IMR-90 (cell line): ENCODE measurements around the gene USH2A. TPM values are rescaled to one million over a fixed set of nuclear protein-coding genes. Genes with fewer than 3 reads are reported as not detected.

Experiments used
- ATAC-seq: fragments of 200-7000 bp; cut with Tn5 transposase; 2 replicates; pipeline ENCODE4 v1.9.1; 2020; ENCODE audit warnings: low read depth, mild to moderate bottlenecking, moderate library complexity
- BruUV-seq: library from RNA; stranded (reverse); fragments of 400-500 nt; replicated peaks from 2 replicates; lab custom pipeline; 2021; lab: Mats Ljungman, UMichigan
- CTCF ChIA-PET: fragments of 300-600 bp; formaldehyde crosslinking; extraction: SDS; loops from one replicate; lab custom pipeline; 2021; ENCODE audit warnings: antibody characterized with exemption; lab: Yijun Ruan, JAX
- POLR2A ChIA-PET: fragments of 300-600 bp; sonication (Branson Sonifier 250); formaldehyde crosslinking; loops from one replicate; lab custom pipeline; 2022; ENCODE audit warnings: antibody characterized with exemption; ENCODE audit not compliant: unreplicated experiment; lab: Charles Lee
- DNase-seq: peaks from one replicate; pipeline ENCODE4 v3.0.0; 2013
- H2AFZ ChIP-seq: replicated peaks from 2 replicates; pipeline ENCODE3; 2013; ENCODE audit warnings: low read length, mild to moderate bottlenecking; ENCODE audit not compliant: poor library complexity
- H2AK5ac ChIP-seq: 2 replicates; pipeline ENCODE4 v1.6.1; 2013; ENCODE audit warnings: low read depth, low read length, inconsistent platforms
- H2AK9ac ChIP-seq: replicated peaks from 2 replicates; pipeline ENCODE3; 2013; ENCODE audit warnings: mild to moderate bottlenecking, low read depth, low read length, moderate library complexity; ENCODE audit not compliant: poor library complexity
- H2BK120ac ChIP-seq: 2 replicates; pipeline ENCODE4 v1.6.1; 2013; ENCODE audit warnings: low read depth, low read length, inconsistent platforms
- H2BK15ac ChIP-seq: 3 replicates; pipeline ENCODE4 v1.6.1; 2013; ENCODE audit warnings: low read depth, low read length, inconsistent platforms
- H2BK20ac ChIP-seq: 2 replicates; pipeline ENCODE4 v1.6.1; 2013; ENCODE audit warnings: low read depth, mild to moderate bottlenecking, inconsistent platforms, low read length, moderate library complexity
- H2BK5ac ChIP-seq: 2 replicates; pipeline ENCODE4 v1.6.1; 2013; ENCODE audit warnings: mild to moderate bottlenecking, low read depth, low read length, inconsistent platforms; ENCODE audit not compliant: poor library complexity, severe bottlenecking
- H3K14ac ChIP-seq: replicated peaks from 2 replicates; pipeline ENCODE4 v1.6.1; 2013; ENCODE audit warnings: low read depth, low read length, inconsistent platforms
- H3K18ac ChIP-seq: 2 replicates; pipeline ENCODE4 v1.6.1; 2013; ENCODE audit warnings: low read depth, low read length, control low read depth
- H3K23ac ChIP-seq: 2 replicates; pipeline ENCODE4 v1.6.1; 2013; ENCODE audit warnings: low read depth, low read length, inconsistent platforms
- H3K27ac ChIP-seq: 2 replicates; pipeline ENCODE4 v1.5.1; 2013; ENCODE audit warnings: mild to moderate bottlenecking, control low read depth, low read length; ENCODE audit not compliant: insufficient read depth
- H3K27me3 ChIP-seq: 2 replicates; pipeline ENCODE4 v1.6.1; 2013; ENCODE audit warnings: low read length; ENCODE audit not compliant: control insufficient read depth, insufficient read depth
- H3K36me3 ChIP-seq: 2 replicates; pipeline ENCODE4 v1.6.1; 2013; ENCODE audit warnings: low read length, mixed read lengths; ENCODE audit not compliant: control insufficient read depth, insufficient read depth
- H3K4ac ChIP-seq: 2 replicates; pipeline ENCODE4 v1.6.1; 2013; ENCODE audit warnings: low read depth, low read length, inconsistent platforms
- H3K4me1 ChIP-seq: 2 replicates; pipeline ENCODE4 v1.6.1; 2013; ENCODE audit warnings: low read length, mixed read lengths; ENCODE audit not compliant: control insufficient read depth, insufficient read depth
- H3K4me2 ChIP-seq: 2 replicates; pipeline ENCODE4 v1.6.1; 2013; ENCODE audit warnings: low read depth, mild to moderate bottlenecking, control low read depth, low read length, moderate library complexity
- H3K4me3 ChIP-seq: 2 replicates; pipeline ENCODE4 v1.5.1; 2013; ENCODE audit warnings: low read depth, mild to moderate bottlenecking, control low read depth, low read length, moderate library complexity; ENCODE audit not compliant: insufficient read depth
- H3K56ac ChIP-seq: 2 replicates; pipeline ENCODE4 v1.6.1; 2013; ENCODE audit warnings: low read length, inconsistent platforms; ENCODE audit not compliant: insufficient read depth; ENCODE audit errors: extremely low read depth
- H3K79me1 ChIP-seq, 2 experiments: 2 replicates each; pipeline ENCODE4 v1.6.1; 2013; ENCODE audit warnings: low read length in 2 of 2, inconsistent platforms in 1 of 2, low read depth in 1 of 2
- H3K9ac ChIP-seq: 2 replicates; pipeline ENCODE4 v1.6.1; 2013; ENCODE audit warnings: low read depth, low read length, control low read depth
- H3K9me1 ChIP-seq: 2 replicates; pipeline ENCODE4 v1.6.1; 2013; ENCODE audit warnings: low read length, inconsistent platforms; ENCODE audit not compliant: insufficient read depth
- H3K9me3 ChIP-seq: 2 replicates; pipeline ENCODE4 v1.6.1; 2013; ENCODE audit warnings: low read length; ENCODE audit not compliant: control insufficient read depth, insufficient read depth
- H4K20me1 ChIP-seq: 2 replicates; pipeline ENCODE4 v1.6.1; 2013; ENCODE audit warnings: low read length, inconsistent platforms; ENCODE audit not compliant: insufficient read depth
- H4K5ac ChIP-seq: 2 replicates; pipeline ENCODE4 v1.6.1; 2013; ENCODE audit warnings: mild to moderate bottlenecking, low read depth, low read length, control low read depth
- H4K8ac ChIP-seq, 2 experiments: 2 replicates each; pipeline ENCODE4 v1.6.1; 2013; ENCODE audit warnings: low read depth in 2 of 2, low read length in 2 of 2, control low read depth in 1 of 2, inconsistent platforms in 1 of 2
- H4K91ac ChIP-seq: 2 replicates; pipeline ENCODE4 v1.6.1; 2013; ENCODE audit warnings: low read depth, low read length, inconsistent platforms; ENCODE audit not compliant: insufficient read depth
- FOS ChIP-seq: fragments of 150-350 bp; IDR thresholded peaks from 2 replicates; pipeline ENCODE4 v1.6.1; 2016; ENCODE audit warnings: low read depth, low read length
- MAFK ChIP-seq: IDR thresholded peaks from 2 replicates; pipeline ENCODE4 v1.6.1; 2012; ENCODE audit warnings: low read depth, low read length, improper control_type of control experiment
- MAZ ChIP-seq: IDR thresholded peaks from 2 replicates; pipeline ENCODE4 v1.6.1; 2012; ENCODE audit warnings: low read depth, mild to moderate bottlenecking, low read length, improper control_type of control experiment, moderate library complexity, borderline replicate concordance
- MXI1 ChIP-seq: IDR thresholded peaks from 2 replicates; pipeline ENCODE4 v1.6.1; 2012; ENCODE audit warnings: low read depth, mild to moderate bottlenecking, low read length, moderate library complexity, borderline replicate concordance
- NFE2L2 ChIP-seq: fragments of 150-350 bp; IDR thresholded peaks from 2 replicates; pipeline ENCODE4 v1.6.1; 2016; ENCODE audit warnings: low read depth, mild to moderate bottlenecking, low read length
- POLR2A ChIP-seq: IDR thresholded peaks from 2 replicates; pipeline ENCODE4 v1.6.1; 2012; ENCODE audit warnings: mild to moderate bottlenecking, low read depth, low read length
- RAD21 ChIP-seq: IDR thresholded peaks from 2 replicates; pipeline ENCODE4 v1.6.1; 2012; ENCODE audit warnings: low read length, improper control_type of control experiment
- RCOR1 ChIP-seq: IDR thresholded peaks from 2 replicates; pipeline ENCODE4 v1.6.1; 2012; ENCODE audit warnings: mild to moderate bottlenecking, low read length, improper control_type of control experiment; ENCODE audit not compliant: insufficient replicate concordance
- RFX5 ChIP-seq: IDR thresholded peaks from 2 replicates; pipeline ENCODE4 v1.8.0; 2012; ENCODE audit warnings: low read depth, mild to moderate bottlenecking, low read length, moderate library complexity
- SMC3 ChIP-seq: fragments of 150-350 bp; IDR thresholded peaks from 2 replicates; pipeline ENCODE4 v1.6.1; 2016; ENCODE audit warnings: low read depth, mild to moderate bottlenecking, antibody characterized with exemption, low read length, moderate library complexity
- WGBS, 2 experiments: methylation state at CpG; one replicate each; pipeline versions ENCODE4 v1.1.5 to v1.1.7; 2013; ENCODE audit warnings: missing lambda C conversion rate in 2 of 2; ENCODE audit not compliant: insufficient read length in 1 of 2; ENCODE audit errors: extremely low coverage in 2 of 2; 5-methylcytosine and 5-hydroxymethylcytosine counted together
- dilution Hi-C: fragments of 300-500 bp; cut with HindIII; formaldehyde crosslinking; loops from one replicate; pipeline ENCODE4 v1.14.3; 2018; ENCODE audit warnings: low sequenced_read_pairs; ENCODE audit not compliant: unreplicated experiment
- in situ Hi-C: fragments of 300-500 bp; cut with MboI; formaldehyde crosslinking; loops from 3 replicates; pipeline ENCODE4 v1.14.3; 2019; ENCODE audit warnings: low sequenced_read_pairs, inconsistent platforms, mixed read lengths
- intact Hi-C: fragments of 100-400 bp; cut with micrococcal nuclease; formaldehyde crosslinking; loops from 2 replicates; pipeline ENCODE4 v1.10.0; 2022
- polyA plus RNA-seq, 3 experiments: library from polyadenylated mRNA; depleted of rRNA; stranded (reverse); fragments of >200 nt; gene quantifications; 2 replicates each; pipeline ENCODE4 v1.2.3, GENCODE V29; 2012; ENCODE audit warnings: low replicate concordance in 1 of 3
- total RNA-seq: library from RNA; depleted of rRNA; stranded (reverse); fragments of >200 nt; gene quantifications from 2 replicates; pipeline ENCODE4 v1.2.3, GENCODE V29; 2012
- TF ChIP-seq, protein P1 (sequence below): conservative IDR thresholded peaks from 2 replicates; pipeline ENCODE4 v1.5.1; 2012; ENCODE audit warnings: mild to moderate bottlenecking, low read depth, low read length, improper control_type of control experiment

Gene USH2A
- total and polyA plus RNA-seq, 2 of the 4 experiments (the other 2 are of a cell fraction): under 0.01 to 0.02 TPM

DNA sequence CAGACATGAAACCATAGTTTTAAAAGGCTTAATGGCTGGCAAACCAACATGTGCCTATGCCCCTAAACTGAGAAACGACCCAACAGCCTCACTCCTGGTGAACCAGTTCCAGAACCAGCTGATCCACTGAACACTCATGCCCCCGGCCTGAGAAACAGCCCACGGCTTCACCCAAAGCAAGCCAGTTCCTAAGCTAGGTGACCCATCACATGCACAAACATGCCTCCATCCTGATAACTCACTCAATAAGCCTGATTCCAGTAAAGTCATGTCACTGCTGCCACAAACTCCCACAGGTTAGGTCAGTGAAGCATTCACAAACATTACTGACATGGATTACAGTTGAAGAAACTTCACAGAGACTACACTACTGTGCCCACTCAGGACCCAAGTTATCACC lies 161.6 kb downstream of the USH2A start:
- Histone ChIP-seq H2AK5ac (no peak overlapping the region), H3K4me1 (no peaks in the 10 kb centered on the region), H2BK120ac (no peak overlapping the region), H4K91ac (no peak overlapping the region), H2BK5ac (no peak overlapping the region), H3K14ac (no peak overlapping the region), H2AK9ac (no peak overlapping the region), H3K56ac (no peak overlapping the region), H2BK15ac (no peak overlapping the region), H3K9me3 (no peaks in the 10 kb centered on the region), H2AFZ (no peak overlapping the region), H3K4ac (no peak overlapping the region), H3K79me1 (no peaks in the 10 kb centered on the region), H4K8ac (no peak overlapping the region), H3K4me2 (no peak overlapping the region), H3K36me3 (no peaks in the 10 kb centered on the region), H3K18ac (no peak overlapping the region), H4K20me1 (no peaks in the 10 kb centered on the region), H3K9ac (no peak overlapping the region), H3K23ac (no peak overlapping the region), H3K27ac (no peak overlapping the region), H4K5ac (no peak overlapping the region), H3K27me3 (no peaks in the 10 kb centered on the region), H3K9me1 (no peaks in the 10 kb centered on the region), H2BK20ac (no peak overlapping the region), H3K4me3 (no peak overlapping the region)
- no TSS peak for BruUV-seq
- ChIA-PET POLR2A (no interaction called here), CTCF (no interaction called here)
- no peak for ATAC-seq
- DNase-seq: no peak
- in situ Hi-C loops: no loop called here
- no peak for TF ChIP-seq POLR2A
- TF ChIP-seq, protein P1, sequence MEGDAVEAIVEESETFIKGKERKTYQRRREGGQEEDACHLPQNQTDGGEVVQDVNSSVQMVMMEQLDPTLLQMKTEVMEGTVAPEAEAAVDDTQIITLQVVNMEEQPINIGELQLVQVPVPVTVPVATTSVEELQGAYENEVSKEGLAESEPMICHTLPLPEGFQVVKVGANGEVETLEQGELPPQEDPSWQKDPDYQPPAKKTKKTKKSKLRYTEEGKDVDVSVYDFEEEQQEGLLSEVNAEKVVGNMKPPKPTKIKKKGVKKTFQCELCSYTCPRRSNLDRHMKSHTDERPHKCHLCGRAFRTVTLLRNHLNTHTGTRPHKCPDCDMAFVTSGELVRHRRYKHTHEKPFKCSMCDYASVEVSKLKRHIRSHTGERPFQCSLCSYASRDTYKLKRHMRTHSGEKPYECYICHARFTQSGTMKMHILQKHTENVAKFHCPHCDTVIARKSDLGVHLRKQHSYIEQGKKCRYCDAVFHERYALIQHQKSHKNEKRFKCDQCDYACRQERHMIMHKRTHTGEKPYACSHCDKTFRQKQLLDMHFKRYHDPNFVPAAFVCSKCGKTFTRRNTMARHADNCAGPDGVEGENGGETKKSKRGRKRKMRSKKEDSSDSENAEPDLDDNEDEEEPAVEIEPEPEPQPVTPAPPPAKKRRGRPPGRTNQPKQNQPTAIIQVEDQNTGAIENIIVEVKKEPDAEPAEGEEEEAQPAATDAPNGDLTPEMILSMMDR: no peak
- no peak for TF ChIP-seq RAD21
- no peak for TF ChIP-seq MXI1
- TF ChIP-seq RCOR1: no peak
- no peak for TF ChIP-seq MAZ
- TF ChIP-seq NFE2L2: no peak
- TF ChIP-seq FOS: no peak
- no peak for TF ChIP-seq MAFK
- no peak for TF ChIP-seq SMC3
- no peak for TF ChIP-seq RFX5
- dilution Hi-C loops: no loop called here
- intact Hi-C loops: no loop called here
- WGBS, 2 experiments: 82% methylated on average over 2 of the region's 3 CpGs; no CpG with 5 or more reads in 1 of the 2 experiments
